Ishikawa (cell line): ENCODE data around the gene IL36B.

Experiments
- CEBPB ChIP-seq: IDR thresholded peaks from 2 replicates; pipeline ENCODE4 v1.6.1; 2012
- CREB1 ChIP-seq: IDR thresholded peaks from 2 replicates; pipeline ENCODE4 v1.6.1; 2012; ENCODE audit warnings: low read depth
- EGR1 ChIP-seq: IDR thresholded peaks from 2 replicates; pipeline ENCODE4 v1.6.1; 2012
- EP300 ChIP-seq: IDR thresholded peaks from 2 replicates; pipeline ENCODE4 v1.6.1; 2012; ENCODE audit warnings: borderline replicate concordance
- FOXM1 ChIP-seq: IDR thresholded peaks from 2 replicates; pipeline ENCODE4 v1.6.1; 2012; ENCODE audit warnings: low read depth, borderline replicate concordance
- MAX ChIP-seq: IDR thresholded peaks from 2 replicates; pipeline ENCODE4 v1.6.1; 2012
- NFIC ChIP-seq: IDR thresholded peaks from 2 replicates; pipeline ENCODE4 v1.6.1; 2012
- RAD21 ChIP-seq: IDR thresholded peaks from 2 replicates; pipeline ENCODE4 v1.6.1; 2012; ENCODE audit warnings: low read depth
- REST ChIP-seq: IDR thresholded peaks from 2 replicates; pipeline ENCODE4 v1.6.1; 2012; ENCODE audit warnings: low read depth, mild to moderate bottlenecking
- TAF1 ChIP-seq: IDR thresholded peaks from 2 replicates; pipeline ENCODE4 v1.6.1; 2012; ENCODE audit warnings: low read depth, mild to moderate bottlenecking
- TCF12 ChIP-seq: IDR thresholded peaks from 2 replicates; pipeline ENCODE4 v1.6.1; 2012; ENCODE audit warnings: low read depth
- TEAD4 ChIP-seq: IDR thresholded peaks from 2 replicates; pipeline ENCODE4 v1.6.1; 2012
- YY1 ChIP-seq: IDR thresholded peaks from 2 replicates; pipeline ENCODE4 v1.6.1; 2012; ENCODE audit warnings: low read depth
- ZBTB7A ChIP-seq: IDR thresholded peaks from 2 replicates; pipeline ENCODE4 v1.6.1; 2012; ENCODE audit warnings: low read depth
- TF ChIP-seq, protein P1 (sequence below): IDR thresholded peaks from 2 replicates; pipeline ENCODE4 v1.6.1; 2012

Gene IL36B

DNA sequence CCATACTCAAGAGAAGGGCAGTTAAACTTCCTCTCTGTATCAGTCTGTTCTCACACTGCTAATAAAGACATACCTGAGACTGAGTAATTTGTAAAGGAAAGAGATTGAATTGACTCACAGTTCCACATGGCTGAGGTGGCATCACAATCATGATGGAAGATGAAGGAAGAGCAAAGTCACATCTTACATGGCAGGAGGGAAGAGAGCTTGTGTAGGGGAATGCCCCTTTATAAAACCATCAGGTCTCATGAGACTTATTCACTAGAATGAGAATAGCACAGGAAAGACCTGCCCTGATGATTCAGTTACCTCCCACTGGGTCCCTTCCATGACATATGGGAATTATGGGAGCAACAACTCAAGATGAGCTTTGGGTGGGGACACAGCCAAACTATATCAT is 1.4 kb upstream of the IL36B start:
- TF ChIP-seq YY1 (no peak), EGR1 (no peak), EP300 (no peak), RAD21 (no peak), REST (no peak), MAX (no peak), CREB1 (no peak), ZBTB7A (no peak), TEAD4 (no peak), TAF1 (no peak), NFIC (no peak)
- TF ChIP-seq, protein P1, sequence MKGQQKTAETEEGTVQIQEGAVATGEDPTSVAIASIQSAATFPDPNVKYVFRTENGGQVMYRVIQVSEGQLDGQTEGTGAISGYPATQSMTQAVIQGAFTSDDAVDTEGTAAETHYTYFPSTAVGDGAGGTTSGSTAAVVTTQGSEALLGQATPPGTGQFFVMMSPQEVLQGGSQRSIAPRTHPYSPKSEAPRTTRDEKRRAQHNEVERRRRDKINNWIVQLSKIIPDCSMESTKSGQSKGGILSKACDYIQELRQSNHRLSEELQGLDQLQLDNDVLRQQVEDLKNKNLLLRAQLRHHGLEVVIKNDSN: no peak

- TF ChIP-seq RAD21 (no peak), REST (no peak), MAX (no peak), NFIC (no peak), CEBPB (no peak), TEAD4 (no peak), EGR1 (no peak), TCF12 (no peak), YY1 (no peak), TAF1 (no peak), EP300 (no peak), CREB1 (no peak), FOXM1 (no peak), ZBTB7A (no peak)
- TF ChIP-seq, protein P1: no peak
These were observed 999 bp upstream of the IL36B start for GRCh38 chr2:113053666-113054065.

- TF ChIP-seq CEBPB: no peak
- TF ChIP-seq TEAD4: no peak
- TF ChIP-seq ZBTB7A: no peak
- TF ChIP-seq EGR1: no peak
- TF ChIP-seq EP300: no peak
- no peak for TF ChIP-seq RAD21
- TF ChIP-seq, protein P1: no peak
- no peak for TF ChIP-seq TAF1
These were observed 1.5 kb downstream of the IL36B start for GRCh38 chr2:113050921-113051895.

GRCh38 chr2:113046465-113046864 is 6.2 kb downstream of the IL36B start:
- TF ChIP-seq EP300 (no peak), CREB1 (no peak), REST (no peak), NFIC (no peak), TEAD4 (no peak), MAX (no peak), ZBTB7A (no peak), EGR1 (no peak), RAD21 (no peak), TAF1 (no peak), CEBPB (no peak), YY1 (no peak), FOXM1 (no peak), TCF12 (no peak)
- TF ChIP-seq, protein P1: no peak
